ENCODE data around the gene SIM1. TPM values are rescaled to one million over a fixed set of nuclear protein-coding genes. Genes with fewer than 3 reads are reported as not detected.

Gene SIM1
- total RNA-seq, 2 experiments from 2014 or later = not detected

- ChIA-PET POLR2A (no interaction called here), CTCF (no interaction called here)
- Mint-ChIP-seq H3K36me3 (peaks cover 20% of the 10 kb centered on the region), H3K9me3 (peaks cover 3% of the 10 kb centered on the region), H3K27ac (no peak overlapping the region), H3K27me3 (peaks cover 83% of the 10 kb centered on the region), H3K4me1 (ENCODE audit: low read depth) (peaks cover 22% of the 10 kb centered on the region), H3K4me3 (no peak overlapping the region)
- no peak for DNase-seq
- intact Hi-C loops (cut with micrococcal nuclease) = loop anchor here (5.0 kb wide), 1 partner anchor 935 kb away; no protein-coding TSS in a partner anchor
Measured at GRCh38 chr6:100467129-100468015, 2.7 kb upstream of the SIM1 start.

DNA sequence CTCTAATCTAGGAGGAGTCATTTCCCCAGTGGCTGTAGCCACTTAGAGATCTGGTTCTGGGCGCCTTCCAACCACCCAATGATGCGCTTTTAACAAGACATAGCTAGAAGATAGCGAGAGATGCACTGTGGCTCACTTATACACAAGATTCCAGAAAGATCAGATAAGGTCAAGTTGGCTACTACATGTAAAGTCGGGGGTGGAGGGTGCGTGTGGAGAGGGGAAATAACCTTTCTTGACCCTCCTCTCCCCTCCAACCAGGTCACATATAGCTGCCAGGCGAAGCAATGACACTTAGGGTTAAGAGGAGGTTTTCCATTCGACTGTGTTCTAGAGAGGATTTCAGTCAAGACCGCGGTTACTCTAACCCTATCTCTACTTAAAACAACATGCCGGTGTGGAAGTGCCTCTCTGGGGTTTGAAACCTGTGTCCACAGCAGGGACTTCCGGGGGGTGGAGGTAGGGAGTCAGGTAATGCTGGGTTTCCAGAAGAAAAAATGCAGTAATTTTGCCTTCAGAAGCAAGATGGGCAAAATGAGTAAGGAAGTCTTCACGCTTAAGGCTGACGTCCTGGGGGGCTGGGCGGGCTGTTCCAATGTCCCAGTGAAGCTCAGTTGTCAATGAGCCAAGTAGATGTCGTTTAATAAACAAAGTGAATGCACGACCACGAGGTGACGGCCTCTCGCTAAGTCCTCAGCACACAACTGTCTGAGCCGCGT is 1.8 kb upstream of the SIM1 start:
- Mint-ChIP-seq H3K27me3 (peaks cover 83% of the 10 kb centered on the region), H3K27ac (no peak overlapping the region), H3K9me3 (peaks cover 3% of the 10 kb centered on the region), H3K36me3 (peaks cover 23% of the 10 kb centered on the region), H3K4me1 (ENCODE audit: low read depth) (peaks cover 24% of the 10 kb centered on the region), H3K4me3 (no peak overlapping the region)
- intact Hi-C loops (cut with micrococcal nuclease) = loop anchor here (1.0 to 5.0 kb wide), 2 partner anchors 18 to 936 kb away; no protein-coding TSS in a partner anchor
- DNase-seq = no peak
- ChIA-PET CTCF (no interaction called here), POLR2A (no interaction called here)

GRCh38 chr6:100465701-100466409 is 1.1 kb upstream of the SIM1 start:
- Mint-ChIP-seq H3K27me3 (peaks cover 82% of the 10 kb centered on the region), H3K36me3 (peaks cover 26% of the 10 kb centered on the region), H3K4me3 (no peak overlapping the region), H3K9me3 (peaks cover 3% of the 10 kb centered on the region), H3K4me1 (ENCODE audit: low read depth) (peaks cover 24% of the 10 kb centered on the region), H3K27ac (no peak overlapping the region)
- intact Hi-C loops (cut with micrococcal nuclease) = loop anchor here (1.0 to 5.0 kb wide), 2 partner anchors 18 to 936 kb away; no protein-coding TSS in a partner anchor
- ChIA-PET POLR2A (no interaction called here), CTCF (no interaction called here)
- DNase-seq = no peak

DNA sequence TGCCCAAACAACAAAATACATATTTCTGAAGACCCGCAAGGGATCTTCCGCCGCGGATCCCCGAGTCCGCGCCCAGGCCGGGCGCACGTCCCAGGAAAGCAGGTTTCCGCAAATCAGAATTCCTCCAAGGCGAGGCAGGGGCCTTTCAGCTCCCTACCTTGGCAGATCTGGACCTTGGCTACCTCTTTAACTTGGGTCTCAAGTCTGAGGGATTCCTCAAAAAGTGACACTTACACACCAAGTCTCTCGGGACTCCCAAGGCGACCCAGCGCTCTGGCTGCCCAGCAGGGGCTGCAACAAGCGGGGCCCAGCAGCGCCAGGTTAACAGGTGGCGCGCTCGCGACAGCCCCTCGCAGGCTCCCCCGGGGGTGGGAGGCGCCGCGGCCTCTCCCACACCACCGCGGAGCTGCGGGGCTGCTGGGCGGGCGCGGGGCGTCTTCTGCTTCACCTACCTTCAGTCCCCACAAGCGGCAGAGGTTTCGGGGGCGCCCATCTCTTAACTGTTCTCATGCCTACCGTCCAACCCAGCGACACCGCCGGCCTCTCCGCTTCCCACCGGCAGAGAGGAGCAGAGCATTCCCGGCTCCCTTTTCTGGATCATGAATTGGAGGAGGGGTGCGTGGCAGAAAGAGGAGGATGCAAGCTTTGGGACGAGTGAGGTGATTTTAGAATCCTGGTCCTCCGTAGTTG is 414 bp downstream of the SIM1 start:
- Mint-ChIP-seq H3K4me3 (no peak overlapping the region), H3K27ac (no peak overlapping the region), H3K36me3 (peaks cover 25% of the 10 kb centered on the region), H3K27me3 (peaks cover 81% of the 10 kb centered on the region), H3K4me1 (ENCODE audit: low read depth) (peaks cover 24% of the 10 kb centered on the region), H3K9me3 (peaks cover 3% of the 10 kb centered on the region)
- no peak for DNase-seq
- ChIA-PET CTCF (interaction anchor here (1.0 kb wide), 1 partner anchor 16 kb away, joined by 3 read pairs; no protein-coding TSS in a partner anchor), POLR2A (no interaction called here)
- intact Hi-C loops (cut with micrococcal nuclease) = loop anchor here (5.0 kb wide), 1 partner anchor 1637 kb away; no protein-coding TSS in a partner anchor

DNA sequence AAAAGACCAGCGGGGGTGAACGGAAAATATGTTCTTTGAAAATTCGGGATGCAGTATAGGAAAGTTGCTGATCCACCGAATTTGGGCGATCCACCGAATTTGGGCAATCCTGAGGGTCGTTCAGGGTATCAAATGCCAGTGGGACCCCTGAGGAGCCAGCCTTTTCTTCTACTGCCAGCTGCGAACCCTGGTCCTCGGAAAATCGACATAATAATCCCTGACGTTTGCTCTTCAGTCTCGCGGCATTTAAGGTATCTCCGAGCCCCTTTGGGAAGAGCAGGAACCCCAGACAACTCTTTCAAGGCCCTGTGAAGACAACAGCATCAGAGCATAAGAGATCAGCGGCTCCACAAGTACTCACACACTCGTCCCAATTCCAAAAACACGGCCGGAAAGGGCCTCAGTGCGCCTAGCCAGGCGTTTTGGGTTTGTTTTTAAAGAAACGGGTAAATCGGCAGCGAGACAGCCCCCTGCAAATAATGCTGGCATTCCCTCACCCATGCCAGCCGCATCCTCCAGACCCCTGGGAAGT is 1.0 kb downstream of the SIM1 start:
- peaks cover 27% of the 10 kb centered on the region for H3K36me3 Mint-ChIP-seq
- peaks cover 82% of the 10 kb centered on the region for H3K27me3 Mint-ChIP-seq
- no peak for DNase-seq
- no peak overlapping the region for H3K4me3 Mint-ChIP-seq
- ChIA-PET CTCF (no interaction called here), POLR2A (no interaction called here)
- no peak overlapping the region for H3K27ac Mint-ChIP-seq
- intact Hi-C loops (cut with micrococcal nuclease) = loop anchor here (5.0 kb wide), 1 partner anchor 1636 kb away; no protein-coding TSS in a partner anchor
- H3K4me1 Mint-ChIP-seq (ENCODE audit: low read depth) = peaks cover 24% of the 10 kb centered on the region
- H3K9me3 Mint-ChIP-seq = peaks cover 3% of the 10 kb centered on the region

- no peak for DNase-seq
- Mint-ChIP-seq H3K36me3 (peaks cover 25% of the 10 kb centered on the region), H3K4me1 (ENCODE audit: low read depth) (peaks cover 23% of the 10 kb centered on the region), H3K9me3 (peaks cover 2% of the 10 kb centered on the region), H3K27me3 (peaks cover 83% of the 10 kb centered on the region), H3K4me3 (no peak overlapping the region), H3K27ac (no peak overlapping the region)
- ChIA-PET CTCF (interaction anchor here (1.2 kb wide), 1 partner anchor 11 kb away, joined by 4 read pairs; no protein-coding TSS in a partner anchor), POLR2A (no interaction called here)
- intact Hi-C loops (cut with micrococcal nuclease) = loop anchor here (5.0 kb wide), 1 partner anchor 1636 kb away; no protein-coding TSS in a partner anchor
Measured at GRCh38 chr6:100462706-100463629, 1.8 kb downstream of the SIM1 start.

DNA sequence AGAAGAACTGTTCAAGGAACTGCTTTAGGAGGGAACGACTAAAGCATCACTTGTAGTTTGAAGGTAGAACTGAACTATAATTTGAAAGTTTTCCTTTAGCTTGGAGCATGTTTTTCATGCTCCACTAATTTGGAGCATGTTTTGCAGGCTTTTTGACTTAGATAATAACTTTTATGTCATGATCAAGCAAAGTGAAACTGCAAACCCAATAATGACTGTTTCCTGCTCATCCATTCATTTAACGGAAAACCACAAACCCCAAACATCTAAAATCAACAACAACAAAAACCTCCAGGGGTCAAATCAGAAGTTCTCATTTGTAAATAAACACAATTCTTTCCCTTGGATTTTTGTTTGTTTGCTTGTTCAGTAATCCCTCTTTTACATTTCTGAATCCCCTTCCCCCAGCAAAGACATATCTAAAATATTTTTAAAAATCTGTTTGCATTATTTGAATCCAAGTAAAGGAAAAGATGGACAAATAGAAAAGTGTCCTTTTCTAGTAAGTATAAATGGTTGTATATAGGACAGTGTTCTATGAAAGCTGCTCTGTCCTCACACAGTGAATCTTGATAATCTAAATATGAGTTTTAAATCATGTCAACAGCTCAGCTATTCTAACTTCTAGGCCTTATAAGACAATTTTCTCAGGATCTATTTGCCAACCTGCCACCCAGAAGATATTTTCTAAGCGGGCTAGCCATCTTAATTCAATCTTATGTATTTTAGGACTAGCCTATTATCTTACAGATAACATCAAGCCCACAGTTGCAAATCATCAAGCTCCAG is 2.6 kb downstream of the SIM1 start:
- intact Hi-C loops (cut with micrococcal nuclease) = loop anchor here (5.0 kb wide), 1 partner anchor 1635 kb away; no protein-coding TSS in a partner anchor
- Mint-ChIP-seq H3K27me3 (peaks cover 83% of the 10 kb centered on the region), H3K4me3 (no peak overlapping the region), H3K9me3 (no peaks in the 10 kb centered on the region), H3K36me3 (peaks cover 26% of the 10 kb centered on the region), H3K4me1 (ENCODE audit: low read depth) (peaks cover 16% of the 10 kb centered on the region), H3K27ac (no peak overlapping the region)
- no peak for DNase-seq
- ChIA-PET POLR2A (no interaction called here), CTCF (interaction anchor here (1.2 kb wide), 1 partner anchor 12 kb away, joined by 4 read pairs; no protein-coding TSS in a partner anchor)

DNA sequence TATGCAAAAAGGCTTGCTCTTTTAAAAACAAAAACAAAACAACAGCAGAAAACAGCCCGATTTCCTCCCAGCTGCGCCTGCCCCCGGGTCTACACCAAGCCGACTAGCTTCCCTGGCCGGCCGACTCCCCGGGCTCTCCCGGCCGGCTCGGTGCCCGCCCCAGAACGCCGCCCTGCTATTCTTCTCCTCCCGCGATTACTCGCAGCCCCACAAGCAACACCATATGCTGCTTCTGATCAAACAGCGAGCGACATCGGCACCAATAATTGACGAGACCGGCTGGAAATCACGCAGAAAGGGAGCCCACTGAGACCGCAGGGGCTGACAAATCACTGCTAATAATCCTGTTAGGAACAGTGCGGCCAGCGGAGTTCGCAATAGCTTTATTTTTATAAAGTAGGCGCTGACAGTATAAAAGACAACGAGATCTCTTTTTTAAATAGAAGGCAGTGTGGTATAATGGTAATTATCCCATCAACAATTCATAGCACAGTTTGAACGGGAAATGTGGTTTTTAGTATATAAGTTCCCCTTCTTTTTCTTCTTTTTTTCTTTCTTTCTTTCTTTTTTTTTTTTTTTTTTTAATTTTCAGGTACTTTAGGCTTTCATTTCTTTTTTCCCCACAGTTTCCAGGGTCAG is 3.3 kb downstream of the SIM1 start:
- Mint-ChIP-seq H3K4me3 (no peak overlapping the region), H3K4me1 (ENCODE audit: low read depth) (peaks cover 8% of the 10 kb centered on the region), H3K9me3 (peaks cover 3% of the 10 kb centered on the region), H3K36me3 (peaks cover 29% of the 10 kb centered on the region), H3K27ac (no peak overlapping the region), H3K27me3 (peaks cover 82% of the 10 kb centered on the region)
- ChIA-PET CTCF (no interaction called here), POLR2A (no interaction called here)
- intact Hi-C loops (cut with micrococcal nuclease) = loop anchor here (5.0 kb wide), 1 partner anchor 1634 kb away; no protein-coding TSS in a partner anchor
- no peak for DNase-seq

GRCh38 chr6:100460650-100461204 is 4.0 kb downstream of the SIM1 start:
- peaks cover 29% of the 10 kb centered on the region for H3K36me3 Mint-ChIP-seq
- H3K4me3 Mint-ChIP-seq = no peak overlapping the region
- peaks cover 3% of the 10 kb centered on the region for H3K9me3 Mint-ChIP-seq
- H3K27ac Mint-ChIP-seq = no peak overlapping the region
- CTCF ChIA-PET = interaction anchor here (1.0 to 1.2 kb wide), 2 partner anchors 9 to 18 kb away, joined by 3 to 6 read pairs; no protein-coding TSS in a partner anchor
- H3K4me1 Mint-ChIP-seq (ENCODE audit: low read depth) = peaks cover 10% of the 10 kb centered on the region
- DNase-seq = no peak
- POLR2A ChIA-PET = interaction anchor here (0.7 kb wide), 1 partner anchor 175 kb away, joined by 3 read pairs; no protein-coding TSS in a partner anchor
- intact Hi-C loops (cut with micrococcal nuclease) = loop anchor here (5.0 kb wide), 1 partner anchor 1633 kb away; no protein-coding TSS in a partner anchor
- H3K27me3 Mint-ChIP-seq = peaks cover 83% of the 10 kb centered on the region

All from activated CD4-positive, alpha-beta memory T cell treated with anti-CD3 and anti-CD28 coated beads for 36 hours (primary cell).